KBM-7 (cell line): ENCODE results near the gene ADIRF.
"Not testable (repeated sequence)": the region's sequence is repeated elsewhere in the genome, so short reads cannot be mapped to it uniquely, and the experiment has no call there.

Experiments
- DNase-seq: peaks from one replicate; pipeline ENCODE4 v3.0.0-alpha.2; 2015
- in situ Hi-C: fragments of 300-500 bp; cut with MboI; formaldehyde crosslinking; loops from 2 replicates; pipeline ENCODE4 v1.14.3; 2020; ENCODE audit warnings: low sequenced_read_pairs, low pct_unique_long_range_greater_than_20kb, mixed read lengths

ADIRF gene

GRCh38 chr10:86968271-86968993 is at the start of gene ADIRF:
Gene ADIRF (plus strand): TSS chr10:86968482. CDS start chr10:86968545, 63 bp downstream.
- DNase-seq, result no peak
- in situ Hi-C loops, result no loop called here

GRCh38 chr10:86922553-86922961 is 45.7 kb upstream of the ADIRF start:
- in situ Hi-C loops, result no loop called here
- DNase-seq, result no peak

DNA sequence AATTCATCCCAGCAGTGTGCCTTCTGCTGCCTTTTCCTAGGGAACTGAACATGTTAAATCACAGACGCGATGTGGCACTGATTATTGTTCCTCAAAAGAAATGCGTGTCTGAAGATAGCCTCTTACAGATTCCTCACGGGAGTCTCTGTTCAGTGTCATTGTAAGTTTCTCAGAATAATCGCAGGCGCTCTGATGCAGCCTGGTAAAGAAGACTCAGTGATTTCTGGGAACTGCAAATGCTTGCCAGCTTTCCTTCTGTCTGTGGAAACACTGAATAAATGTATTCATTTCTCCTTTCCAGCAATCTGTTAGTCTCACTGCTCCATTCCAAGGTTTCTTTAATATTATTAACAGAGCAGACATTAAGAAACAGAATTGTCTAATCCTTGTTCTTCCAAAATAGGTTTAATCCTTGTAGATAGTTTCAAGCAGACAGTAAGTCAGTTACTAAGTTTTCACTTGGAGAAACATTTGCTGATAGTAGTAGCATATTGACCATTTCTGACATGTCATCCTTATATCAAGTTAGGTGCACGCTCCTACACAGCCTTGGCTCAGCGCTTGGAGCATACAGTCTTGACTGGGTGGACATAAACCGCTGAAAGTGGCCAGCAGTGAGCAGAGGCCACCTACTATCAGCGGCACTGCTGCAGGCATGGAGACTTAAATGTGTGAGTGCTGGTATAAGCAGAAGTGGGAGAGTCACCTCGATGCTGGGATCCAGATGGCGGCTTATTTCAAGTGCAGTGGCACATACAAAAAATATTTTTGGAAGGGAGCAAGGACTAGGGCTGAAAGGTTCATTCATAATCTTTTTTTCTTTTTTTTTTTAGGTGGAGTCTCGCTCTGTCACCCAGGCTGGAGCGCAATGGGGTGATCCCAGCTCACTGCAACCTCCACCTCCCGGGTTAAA is 38.6 kb upstream of the ADIRF start:
- in situ Hi-C loops, result no loop called here
- DNase-seq, result no peak

DNA sequence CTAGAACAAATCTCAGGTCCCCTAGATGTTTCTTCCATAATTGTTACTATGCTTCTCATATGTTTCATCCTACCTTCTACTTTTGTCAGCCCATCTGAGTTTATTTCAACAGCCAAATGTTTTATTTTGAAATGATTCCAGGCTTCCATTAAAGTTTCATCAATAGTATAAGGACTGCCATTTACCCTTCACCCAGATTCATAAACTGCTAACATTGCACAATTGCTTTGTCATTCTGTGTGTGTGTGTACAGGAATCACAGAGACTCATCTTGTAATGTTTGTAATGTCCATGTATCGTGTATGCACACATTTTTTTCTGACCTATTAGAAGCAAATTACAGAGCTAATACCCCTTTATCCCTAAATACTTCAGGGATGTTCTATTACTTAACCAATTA is 36.4 kb upstream of the ADIRF start:
- DNase-seq, result no peak
- in situ Hi-C loops, result no loop called here

DNA sequence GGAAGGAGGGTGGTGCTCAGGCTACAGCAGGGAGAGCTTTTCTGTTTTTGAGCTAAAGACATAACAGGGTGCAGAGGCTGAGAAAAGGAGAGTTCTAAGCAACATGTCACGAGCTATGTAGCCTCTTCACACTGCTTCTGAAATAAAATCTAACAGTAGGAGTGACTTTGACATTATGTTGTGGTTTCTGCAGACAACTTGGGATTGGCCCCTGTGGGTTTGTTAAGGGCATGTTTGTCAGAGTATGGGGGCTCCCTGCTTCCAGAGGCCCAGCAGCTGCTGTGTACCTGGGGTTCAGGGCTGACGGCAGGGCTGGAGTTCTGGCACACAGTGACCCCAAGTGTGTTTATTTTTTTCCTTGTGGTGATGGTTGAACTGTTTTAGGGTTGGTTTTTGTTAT is 35.6 kb upstream of the ADIRF start:
- no peak for DNase-seq
- in situ Hi-C loops, result no loop called here

DNA sequence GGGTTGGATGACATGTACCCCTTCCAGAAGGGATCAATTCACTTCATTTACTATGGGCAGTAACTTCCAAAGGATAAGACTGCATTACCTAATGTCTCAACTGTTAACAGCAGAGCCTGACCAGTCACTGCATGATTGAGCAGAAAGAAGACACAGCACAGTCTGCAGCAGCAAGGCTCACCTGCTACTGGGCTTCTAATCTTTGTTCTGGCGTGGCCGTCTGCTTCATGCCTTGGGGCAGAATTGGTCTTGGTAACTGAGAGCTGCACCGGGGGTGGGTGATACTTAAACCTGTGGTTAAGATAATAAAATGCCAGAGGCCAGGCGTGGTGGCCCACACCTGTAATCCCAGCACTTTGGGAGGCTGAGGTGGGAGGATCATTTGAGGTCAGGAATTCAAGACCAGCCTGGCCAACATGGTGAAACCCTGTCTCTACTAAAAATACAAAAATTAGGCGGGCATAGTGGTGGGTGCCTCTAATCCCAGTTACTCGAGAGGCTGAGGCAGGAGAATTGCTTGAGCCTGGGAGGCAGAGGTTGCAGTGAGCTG is 34.0 kb upstream of the ADIRF start:
- in situ Hi-C loops, DNase-seq: not testable (repeated sequence)

GRCh38 chr10:86936661-86937501 is 31.4 kb upstream of the ADIRF start:
- in situ Hi-C loops, result no loop called here
- no peak for DNase-seq

GRCh38 chr10:86937502-86938154 is 30.7 kb upstream of the ADIRF start:
- in situ Hi-C loops, result no loop called here
- no peak for DNase-seq

DNA sequence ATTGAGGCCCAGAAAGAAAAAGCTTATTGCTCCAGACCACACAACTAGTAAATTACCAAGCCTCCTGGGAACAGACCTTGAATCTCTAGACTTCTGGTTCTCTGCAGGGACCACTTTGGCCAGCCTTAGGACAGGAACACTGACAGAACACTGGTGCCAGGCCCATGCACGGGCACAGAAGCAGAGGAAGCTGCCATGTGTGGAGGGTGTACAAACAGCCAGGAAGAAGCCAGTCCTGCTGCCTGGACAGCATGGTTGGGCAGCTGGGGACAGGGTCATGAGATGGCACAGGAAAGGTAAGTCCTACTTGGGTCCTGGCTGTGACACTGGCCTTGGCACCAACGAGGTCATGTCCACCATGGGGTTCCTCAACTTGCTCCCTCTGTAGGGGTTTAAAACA is 30.0 kb upstream of the ADIRF start:
- DNase-seq, result no peak
- in situ Hi-C loops, result no loop called here

DNA sequence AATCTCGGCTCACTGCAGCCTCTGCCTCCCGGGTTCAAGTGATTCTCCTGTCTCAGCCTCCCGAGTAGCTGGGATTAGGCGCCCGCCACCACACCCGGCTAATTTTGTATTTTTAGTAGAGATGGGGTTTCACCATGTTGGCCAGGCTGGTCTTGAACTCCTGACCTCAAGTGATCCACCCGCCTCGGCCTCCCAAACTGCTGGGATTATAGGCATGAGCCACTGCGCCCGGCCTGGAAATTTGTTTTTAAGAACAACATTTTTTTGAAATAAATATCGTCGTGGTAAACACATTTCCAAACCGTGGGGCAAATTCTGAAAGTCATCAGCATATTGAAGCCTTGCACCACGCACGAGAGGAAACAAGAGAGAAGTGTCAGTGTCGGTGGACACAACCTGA is 28.2 kb upstream of the ADIRF start:
- in situ Hi-C loops, DNase-seq: not testable (repeated sequence)

- in situ Hi-C loops, result no loop called here
- no peak for DNase-seq
Observed at GRCh38 chr10:86940677-86941076, 27.6 kb upstream of the ADIRF start.

DNA sequence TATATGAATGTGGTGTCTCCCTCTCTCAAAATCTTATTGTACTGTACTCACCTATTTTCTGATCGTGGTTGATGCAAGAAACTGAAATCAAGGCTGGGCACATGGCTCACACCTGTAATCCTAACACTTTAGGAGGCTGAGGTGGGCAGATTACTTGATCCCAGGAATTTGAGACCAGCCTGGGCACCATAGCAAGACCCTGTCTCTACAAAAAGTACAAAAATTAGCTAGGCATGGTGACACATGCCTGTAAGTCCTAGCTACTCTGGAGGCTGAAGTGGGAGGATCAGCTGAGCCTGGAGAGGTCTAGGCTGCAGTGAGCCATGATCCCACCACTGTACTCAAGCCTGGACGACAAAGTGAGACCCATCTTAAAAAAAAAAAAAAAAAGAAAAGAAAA is 26.9 kb upstream of the ADIRF start:
- in situ Hi-C loops, result no loop called here
- no peak for DNase-seq

GRCh38 chr10:86941991-86942421 is 26.3 kb upstream of the ADIRF start:
- DNase-seq, result no peak
- in situ Hi-C loops, result no loop called here

DNA sequence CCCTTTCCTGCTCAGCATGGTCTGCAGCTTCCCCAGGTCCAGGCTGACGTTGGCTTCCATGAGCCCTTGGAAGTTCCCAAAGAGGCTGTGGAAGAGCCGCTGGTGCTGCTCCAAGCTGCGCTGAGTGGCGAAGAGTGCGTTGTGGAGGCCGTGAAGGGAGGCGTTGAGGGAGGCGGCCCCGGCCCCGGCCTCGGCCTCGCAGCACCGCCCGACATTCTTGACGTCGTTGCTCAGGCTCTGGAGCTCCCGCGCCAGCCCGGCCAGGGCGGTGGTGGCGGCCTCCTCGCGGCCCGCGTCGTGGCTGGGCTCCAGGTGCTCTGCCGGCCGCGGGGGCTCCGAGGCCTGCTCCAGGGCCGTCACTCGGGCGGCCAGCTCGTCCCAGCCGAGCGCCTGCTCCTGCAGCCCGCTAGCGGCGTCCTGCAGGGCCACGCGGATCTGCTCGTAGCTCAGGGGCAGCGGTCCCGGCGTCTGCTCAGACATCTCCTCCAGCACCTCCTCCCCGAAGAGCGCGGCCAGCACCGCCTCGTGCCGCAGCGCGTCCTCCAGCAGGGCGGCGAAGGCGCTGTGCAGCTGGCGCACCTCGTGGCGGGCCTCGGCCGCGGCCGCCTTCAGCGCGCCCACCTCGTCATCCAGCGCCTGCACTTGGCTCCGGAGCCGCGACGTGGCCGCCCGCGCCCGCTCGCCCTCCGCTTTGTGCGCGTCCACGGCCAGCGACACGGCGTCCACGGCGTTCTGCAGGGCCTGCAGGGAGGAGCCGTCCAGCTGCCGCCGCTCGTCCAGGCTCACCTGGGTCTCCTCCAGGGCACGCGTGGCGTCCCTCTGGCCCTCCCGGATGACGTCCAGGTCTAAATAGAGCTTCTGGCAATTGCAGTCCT is 25.6 kb upstream of the ADIRF start:
- DNase-seq, result no peak
- in situ Hi-C loops, result no loop called here

DNA sequence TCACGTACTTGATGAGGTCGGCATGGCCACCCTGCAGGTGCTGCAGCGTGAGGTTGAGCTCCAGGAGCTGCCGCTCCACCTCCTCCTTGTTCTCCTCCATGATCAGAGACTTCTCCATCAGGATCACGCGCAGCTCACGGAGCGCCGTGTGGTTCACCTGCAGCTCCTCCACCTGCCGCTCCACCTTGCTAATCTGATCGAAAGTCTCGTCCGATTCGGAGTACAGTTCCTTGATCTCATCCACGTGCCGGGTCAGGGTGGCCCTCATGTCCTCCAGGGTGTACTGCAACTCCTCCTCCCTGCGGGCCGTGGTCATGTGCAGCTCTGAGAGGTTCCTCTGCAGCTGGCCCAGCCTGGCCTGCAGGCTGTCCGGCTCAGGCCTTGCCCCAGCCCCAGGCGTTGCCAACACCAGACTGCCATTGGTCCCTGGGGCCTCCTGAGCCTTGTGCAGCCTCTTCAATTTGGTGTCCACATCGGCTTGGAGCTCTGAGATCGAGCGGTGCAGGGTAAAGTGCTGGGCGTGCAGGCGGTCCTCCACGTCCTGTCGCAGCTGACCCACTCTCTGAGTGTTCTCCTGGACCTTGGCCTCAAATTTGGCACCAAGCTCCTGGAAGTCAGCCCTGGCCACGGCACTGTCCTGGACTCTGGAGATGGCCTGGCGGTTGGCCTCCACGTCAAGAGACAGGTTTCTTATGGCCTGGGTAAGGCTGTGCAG is 24.8 kb upstream of the ADIRF start:
- in situ Hi-C loops, result no loop called here
- DNase-seq, result no peak

DNA sequence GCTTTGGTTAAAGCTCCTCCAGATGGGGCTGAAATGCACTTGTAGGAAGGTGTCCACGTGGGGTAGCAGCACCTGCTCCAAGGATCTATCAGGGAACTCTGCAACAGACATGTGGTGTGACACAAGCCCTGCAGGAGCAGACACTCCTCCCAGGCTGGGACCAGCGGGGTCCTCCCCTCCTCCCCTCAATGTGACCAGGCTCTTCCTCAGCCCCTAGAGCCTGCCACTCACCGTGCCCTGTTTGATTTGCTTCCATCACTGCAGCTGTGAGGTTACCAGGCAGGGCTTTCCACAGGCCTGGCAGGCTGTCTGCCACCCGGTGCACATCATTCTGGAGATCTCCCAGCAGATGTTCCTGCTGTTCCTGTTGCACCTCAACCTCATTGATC is 24.3 kb upstream of the ADIRF start:
- in situ Hi-C loops, result no loop called here
- no peak for DNase-seq

GRCh38 chr10:86944471-86944870 is 23.8 kb upstream of the ADIRF start:
- in situ Hi-C loops, result no loop called here
- no peak for DNase-seq
